Keratinocyte (primary cell): ENCODE data around the gene TOMM20L. TPM values are rescaled to one million over a fixed set of nuclear protein-coding genes. Genes with fewer than 3 reads are reported as not detected.

Source experiments
- DNase-seq: peaks from one replicate; pipeline ENCODE4 v3.0.0-alpha.2; 2011; ENCODE audit warnings: low read depth, missing footprints, low spot score
- FAIRE-seq: peaks from 2 replicates; lab custom pipeline; 2011; peaks lifted over from hg19 to GRCh38; lab: Jason Lieb, UNC
- H2AFZ ChIP-seq: 2 replicates; pipeline ENCODE4 v1.6.0; 2012; ENCODE audit warnings: low read length, control low read depth, inconsistent platforms; ENCODE audit not compliant: control insufficient read depth
- H3K27ac ChIP-seq: 2 replicates; pipeline ENCODE4 v1.5.1; 2011; ENCODE audit warnings: low read length; ENCODE audit not compliant: control insufficient read depth, insufficient read depth
- H3K27me3 ChIP-seq: 3 replicates; pipeline ENCODE4 v1.6.0; 2011; ENCODE audit warnings: low read length; ENCODE audit not compliant: control insufficient read depth, insufficient read depth; ENCODE audit errors: extremely low read depth
- H3K36me3 ChIP-seq, 2 experiments: 2 replicates in 1 of 2; 3 replicates in 1 of 2; pipeline ENCODE4 v1.5.1; 2011; ENCODE audit warnings: low read length in 2 of 2, mild to moderate bottlenecking in 1 of 2; ENCODE audit not compliant: control insufficient read depth in 2 of 2, insufficient read depth in 2 of 2; ENCODE audit errors: extremely low read depth in 1 of 2
- H3K4me1 ChIP-seq: 3 replicates; pipeline ENCODE4 v1.5.1; 2011; ENCODE audit warnings: low read length; ENCODE audit not compliant: control insufficient read depth, insufficient read depth; ENCODE audit errors: extremely low read depth
- H3K4me2 ChIP-seq: 3 replicates; pipeline ENCODE4 v1.6.0; 2011; ENCODE audit warnings: low read depth, low read length; ENCODE audit not compliant: control insufficient read depth, insufficient read depth; ENCODE audit errors: extremely low read depth
- H3K4me3 ChIP-seq, 3 experiments: fragments of 200-600 bp in 1 of 3; sonication (generic) in 1 of 3; 2 replicates in 2 of 3; 3 replicates in 1 of 3; pipeline ENCODE4 v1.5.1; 2011 to 2016; ENCODE audit warnings: low read length in 3 of 3, mild to moderate bottlenecking in 3 of 3, control low read depth in 2 of 3, inconsistent platforms in 1 of 3, low read depth in 1 of 3, mixed read lengths in 1 of 3, mixed run types in 1 of 3, moderate library complexity in 1 of 3; ENCODE audit not compliant: control insufficient read depth in 2 of 3, insufficient read depth in 2 of 3; ENCODE audit errors: extremely low read depth in 1 of 3
- H3K79me2 ChIP-seq: 2 replicates; pipeline ENCODE4 v1.6.0; 2012; ENCODE audit warnings: low read length; ENCODE audit not compliant: control insufficient read depth, insufficient read depth
- H3K9ac ChIP-seq: 3 replicates; pipeline ENCODE4 v1.6.0; 2011; ENCODE audit warnings: low read length; ENCODE audit not compliant: control insufficient read depth, insufficient read depth; ENCODE audit errors: extremely low read depth
- H3K9me1 ChIP-seq: 3 replicates; pipeline ENCODE4 v1.6.0; 2011; ENCODE audit warnings: low read length; ENCODE audit not compliant: control insufficient read depth, insufficient read depth; ENCODE audit errors: extremely low read depth
- H3K9me3 ChIP-seq: 2 replicates; pipeline ENCODE4 v1.5.1; 2012; ENCODE audit warnings: low read depth, low read length; ENCODE audit not compliant: control insufficient read depth
- H4K20me1 ChIP-seq: 3 replicates; pipeline ENCODE4 v1.6.0; 2011; ENCODE audit warnings: low read length; ENCODE audit not compliant: control insufficient read depth, insufficient read depth; ENCODE audit errors: extremely low read depth
- CTCF ChIP-seq, 3 experiments: IDR thresholded peaks in 1 of 3; conservative IDR thresholded peaks in 1 of 3; optimal IDR thresholded peaks in 1 of 3; 2 replicates in 2 of 3; 3 replicates in 1 of 3; pipeline versions ENCODE3 to v1.5.1; 2011; ENCODE audit warnings: low read length in 3 of 3, mild to moderate bottlenecking in 3 of 3, moderate library complexity in 2 of 3, control low read depth in 1 of 3, inconsistent platforms in 1 of 3; ENCODE audit not compliant: insufficient read depth in 2 of 3; ENCODE audit errors: extremely low read depth in 1 of 3
- EZH2 ChIP-seq: IDR thresholded peaks from one replicate; pipeline ENCODE4 v1.6.1; 2012; ENCODE audit warnings: inconsistent platforms, mild to moderate bottlenecking, low read length, moderate library complexity
- dilution Hi-C: fragments of 300-500 bp; cut with MboI; formaldehyde crosslinking; loops from one replicate; pipeline ENCODE4 v1.7.0; 2020; ENCODE audit warnings: low sequenced_read_pairs; ENCODE audit not compliant: extremely low pct_ligation_motif_present
- polyA plus RNA-seq, 5 experiments: library from polyadenylated mRNA; depleted of rRNA in 3 of 5; stranded (reverse) in 3 of 5; stranded (forward) in 1 of 5; unstranded in 1 of 5; fragments of >200 nt; gene quantifications; 1 replicate in 1 of 5; 2 replicates in 3 of 5; 3 replicates in 1 of 5; pipeline versions ENCODE4 v1.2.1 to v1.2.3, GENCODE V29; 2011 to 2012; ENCODE audit warnings: missing spikeins in 2 of 5, low read depth in 1 of 5, low replicate concordance in 1 of 5

Gene TOMM20L
- polyA plus RNA-seq, 1 donor (not counting 4 experiments of a cell fraction or from before 2014, with no cell fraction given), result not detected

DNA sequence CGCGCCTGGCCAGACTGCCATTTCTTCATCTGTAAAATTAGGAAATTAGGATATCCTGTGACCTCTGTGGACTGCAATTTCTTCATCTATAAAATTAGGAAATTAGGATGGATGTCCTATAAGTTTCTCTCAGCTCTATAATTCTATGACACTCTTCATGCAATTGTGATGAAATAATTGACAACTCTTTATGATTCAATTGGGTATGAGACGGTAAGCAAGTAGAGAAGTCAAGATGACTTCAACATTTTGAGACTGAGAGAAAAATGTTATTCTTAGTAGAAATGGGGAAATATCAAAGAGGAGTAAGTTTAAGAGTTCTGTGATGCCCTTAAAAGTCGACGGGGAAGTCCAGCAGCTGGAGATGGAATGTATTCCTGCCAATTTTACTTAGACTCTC lies 43.7 kb downstream of the TOMM20L start:
- no peak for FAIRE-seq
- dilution Hi-C loops, result no loop called here

GRCh38 chr14:58444627-58445026 lies 48.9 kb downstream of the TOMM20L start:
- Histone ChIP-seq H3K9me3 (no peaks in the 10 kb centered on the region), H3K4me3 (no peak overlapping the region), H3K27ac (no peak overlapping the region), H3K79me2 (no peaks in the 10 kb centered on the region), H3K9me1 (no peaks in the 10 kb centered on the region), H3K36me3 (peaks cover 0 to 2% of the 10 kb centered on the region in 2 experiments), H3K4me1 (no peaks in the 10 kb centered on the region), H4K20me1 (no peaks in the 10 kb centered on the region), H2AFZ (no peak overlapping the region), H3K9ac (no peak overlapping the region), H3K27me3 (no peaks in the 10 kb centered on the region), H3K4me2 (no peak overlapping the region)
- dilution Hi-C loops, result no loop called here
- DNase-seq (no peak), FAIRE-seq (no peak)
- TF ChIP-seq CTCF (optimal IDR thresholded peaks at IDR 0.05 in 1 of 3, IDR thresholded peaks at IDR 0.05 in 1 of 3, conservative IDR thresholded peaks at IDR 0.05 in 1 of 3; ENCODE audit: extremely low read depth in 1 of 3, insufficient read depth in 2 of 3, low read length in 3 of 3) (no peak), EZH2 (no peak)

More for the DNA sequence above, 43.7 kb downstream of the TOMM20L start:
- no peaks in the 10 kb centered on the region for H3K9me1 ChIP-seq
- TF ChIP-seq CTCF (optimal IDR thresholded peaks at IDR 0.05 in 1 of 3, IDR thresholded peaks at IDR 0.05 in 1 of 3, conservative IDR thresholded peaks at IDR 0.05 in 1 of 3; ENCODE audit: extremely low read depth in 1 of 3, insufficient read depth in 2 of 3, low read length in 3 of 3) (no peak), EZH2 (no peak)
- no peak overlapping the region for H3K9ac ChIP-seq
- H3K79me2 ChIP-seq, result no peaks in the 10 kb centered on the region
- no peak overlapping the region for H3K4me2 ChIP-seq
- H3K27ac ChIP-seq, result no peak overlapping the region
- H3K36me3 ChIP-seq, result peaks cover 0 to 5% of the 10 kb centered on the region in 2 experiments
- H3K4me1 ChIP-seq, result no peaks in the 10 kb centered on the region
- DNase-seq, result no peak
- no peaks in the 10 kb centered on the region for H3K27me3 ChIP-seq
- H3K4me3 ChIP-seq, result no peak overlapping the region
- H4K20me1 ChIP-seq, result no peaks in the 10 kb centered on the region
- H3K9me3 ChIP-seq, result no peaks in the 10 kb centered on the region
- H2AFZ ChIP-seq, result no peak overlapping the region
